MV-4-11 (cell line): ENCODE data around the gene ITPR2.
"Not testable (repeated sequence)": the region's sequence is repeated elsewhere in the genome, so short reads cannot be mapped to it uniquely, and the experiment has no call there.

Experiments used
- DNase-seq: peaks from one replicate; lab custom pipeline; 2025; lab: John Stamatoyannopoulos, UW

Gene ITPR2

GRCh38 chr12:26786865-26787514, 46.0 kb downstream of the ITPR2 start:
- DNase-seq: no peak

- DNase-seq: no peak
These were observed 46.5 kb downstream of the ITPR2 start for GRCh38 chr12:26786491-26786864.

GRCh38 chr12:26783816-26784379, 49.1 kb downstream of the ITPR2 start:
- DNase-seq: not testable (repeated sequence)

- DNase-seq: no peak
These were observed 49.9 kb downstream of the ITPR2 start for GRCh38 chr12:26783131-26783526.

- no peak for DNase-seq
These were observed 50.4 kb downstream of the ITPR2 start for GRCh38 chr12:26782372-26783130.

GRCh38 chr12:26780656-26781055, 52.3 kb downstream of the ITPR2 start:
- not testable (repeated sequence) for DNase-seq

- peak; percentile 83 for DNase-seq
These were observed 54.7 kb downstream of the ITPR2 start for GRCh38 chr12:26778173-26778775.

GRCh38 chr12:26777236-26777635, 55.8 kb downstream of the ITPR2 start:
- DNase-seq: no peak

- DNase-seq: not testable (repeated sequence)
These were observed 57.0 kb downstream of the ITPR2 start for GRCh38 chr12:26775991-26776390.

- peak; percentile 34 for DNase-seq
These were observed 59.5 kb downstream of the ITPR2 start for GRCh38 chr12:26773313-26774104.

- DNase-seq: no peak
These were observed 61.1 kb downstream of the ITPR2 start for GRCh38 chr12:26771861-26772260.

GRCh38 chr12:26770239-26771070, 62.5 kb downstream of the ITPR2 start:
- DNase-seq: peak; percentile 12

GRCh38 chr12:26769611-26770010, 63.4 kb downstream of the ITPR2 start:
- peak; percentile 57 for DNase-seq

GRCh38 chr12:26768611-26769603, 64.1 kb downstream of the ITPR2 start:
- DNase-seq: no peak

- DNase-seq: peak; percentile 39
These were observed 65.1 kb downstream of the ITPR2 start for GRCh38 chr12:26767865-26768264.

- DNase-seq: no peak
These were observed 65.9 kb downstream of the ITPR2 start for GRCh38 chr12:26767116-26767515.

- DNase-seq: no peak
These were observed 70.8 kb downstream of the ITPR2 start for GRCh38 chr12:26762186-26762585.

GRCh38 chr12:26761775-26762174, 71.2 kb downstream of the ITPR2 start:
- DNase-seq: no peak

- DNase-seq: no peak
These were observed 72.2 kb downstream of the ITPR2 start for GRCh38 chr12:26760657-26761293.
